Hair follicle dermal papilla cell (primary cell): ENCODE results near the gene SENP3. TPM values are rescaled to one million over a fixed set of nuclear protein-coding genes. Genes with fewer than 3 reads are reported as not detected.

Experiments
- small RNA-seq: library from RNA; depleted of rRNA; stranded (forward); fragments of <200 nt; gene quantifications from one replicate; pipeline ENCODE3, GENCODE V24; 2012
- total RNA-seq: library from RNA; depleted of rRNA; stranded (reverse); fragments of >200 nt; gene quantifications from 2 replicates; pipeline ENCODE4 v1.2.3, GENCODE V29; 2012

Gene SENP3
- 66.4 and 68.7 TPM in 2 replicates for total RNA-seq

DNA sequence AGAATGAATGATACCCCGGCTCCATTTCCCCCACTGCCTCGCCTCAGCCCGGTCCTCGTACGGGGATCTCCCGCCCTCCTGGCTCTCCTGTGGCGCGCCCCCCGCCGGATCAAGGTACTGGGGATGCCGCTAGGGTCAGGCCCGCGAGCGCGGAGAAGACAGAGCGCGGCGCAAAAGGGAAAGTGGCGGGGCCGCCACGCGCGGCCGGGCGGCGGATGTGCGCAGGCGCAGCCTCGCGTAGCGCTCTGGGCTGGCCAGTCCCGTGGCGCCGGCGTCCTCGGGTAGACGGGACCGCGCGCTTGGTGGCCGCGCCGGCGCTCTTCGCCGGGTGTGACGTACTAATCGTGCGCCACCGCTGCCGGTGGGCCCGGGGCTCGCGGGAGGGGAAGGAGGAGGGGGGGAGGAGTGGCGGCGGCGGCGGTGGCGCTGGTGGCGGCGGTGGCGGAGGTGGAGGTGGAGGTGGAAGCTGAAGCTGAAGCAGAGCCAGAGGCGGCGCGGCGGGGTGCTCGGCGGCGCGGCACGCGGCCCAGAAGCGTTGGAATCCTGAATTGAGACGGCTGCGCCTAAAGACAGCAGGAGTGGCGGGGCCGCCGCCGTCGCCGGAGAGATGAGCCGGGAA is at the start of gene SENP3:
Gene SENP3, plus strand, starts transcription at position 331 of the 619 bp plus-strand sequence. CDS start 1,158 bp downstream, outside the sequence.

DNA sequence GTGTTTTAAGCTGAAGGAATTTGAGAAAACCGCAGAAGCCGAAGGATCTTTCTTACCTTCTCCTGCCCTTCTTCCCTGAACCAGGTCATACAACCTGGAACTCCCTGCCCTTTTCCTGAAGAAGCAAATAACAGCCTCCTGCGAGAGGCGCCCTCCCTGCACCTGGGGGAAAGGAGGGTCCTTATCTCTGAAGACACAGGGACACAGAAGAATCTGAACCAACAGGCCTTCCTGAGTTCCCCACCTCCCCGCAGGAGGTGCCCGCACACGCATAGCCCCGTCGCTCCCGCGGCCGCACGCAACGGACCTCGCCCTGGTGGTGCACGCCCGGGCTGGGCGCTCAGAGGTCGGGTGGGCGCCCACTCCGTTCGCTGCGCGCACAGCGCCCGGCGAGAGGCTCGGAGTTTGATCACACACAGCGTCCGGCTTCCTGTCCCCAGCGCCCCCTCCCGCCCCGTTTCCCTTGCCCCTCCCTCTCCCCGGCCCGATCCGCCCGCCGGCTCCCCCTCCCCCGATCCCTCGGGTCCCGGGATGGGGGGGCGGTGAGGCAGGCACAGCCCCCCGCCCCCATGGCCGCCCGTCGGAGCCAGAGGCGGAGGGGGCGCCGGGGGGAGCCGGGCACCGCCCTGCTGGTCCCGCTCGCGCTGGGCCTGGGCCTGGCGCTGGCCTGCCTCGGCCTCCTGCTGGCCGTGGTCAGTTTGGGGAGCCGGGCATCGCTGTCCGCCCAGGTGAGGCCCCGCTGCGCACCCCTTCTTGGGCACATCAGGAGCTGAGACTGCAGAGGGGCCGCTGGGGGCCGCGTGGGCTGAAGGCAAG is 12.9 kb upstream of the SENP3 start, which contains the start of gene TNFSF12:
Gene TNFSF12, plus strand, starts transcription at position 474 of the 816 bp plus-strand sequence. Its CDS starts 96 bp downstream, at position 570.

DNA sequence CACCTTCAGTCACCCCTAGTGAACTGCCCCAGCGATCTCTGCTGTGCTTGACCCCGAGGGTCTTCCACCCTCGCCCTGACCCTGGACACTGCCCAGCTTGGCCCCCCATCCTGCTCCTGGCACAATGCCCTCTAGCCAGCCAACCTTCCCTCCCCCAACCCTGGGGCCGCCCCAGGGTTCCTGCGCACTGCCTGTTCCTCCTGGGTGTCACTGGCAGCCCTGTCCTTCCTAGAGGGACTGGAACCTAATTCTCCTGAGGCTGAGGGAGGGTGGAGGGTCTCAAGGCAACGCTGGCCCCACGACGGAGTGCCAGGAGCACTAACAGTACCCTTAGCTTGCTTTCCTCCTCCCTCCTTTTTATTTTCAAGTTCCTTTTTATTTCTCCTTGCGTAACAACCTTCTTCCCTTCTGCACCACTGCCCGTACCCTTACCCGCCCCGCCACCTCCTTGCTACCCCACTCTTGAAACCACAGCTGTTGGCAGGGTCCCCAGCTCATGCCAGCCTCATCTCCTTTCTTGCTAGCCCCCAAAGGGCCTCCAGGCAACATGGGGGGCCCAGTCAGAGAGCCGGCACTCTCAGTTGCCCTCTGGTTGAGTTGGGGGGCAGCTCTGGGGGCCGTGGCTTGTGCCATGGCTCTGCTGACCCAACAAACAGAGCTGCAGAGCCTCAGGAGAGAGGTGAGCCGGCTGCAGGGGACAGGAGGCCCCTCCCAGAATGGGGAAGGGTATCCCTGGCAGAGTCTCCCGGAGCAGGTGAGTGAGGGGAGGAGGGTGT is 3.0 kb upstream of the SENP3 start, which contains the start of gene TNFSF13:
Gene TNFSF13, plus strand, starts transcription at position 207 of the 776 bp plus-strand sequence. Its CDS starts 290 bp downstream, at position 497.

DNA sequence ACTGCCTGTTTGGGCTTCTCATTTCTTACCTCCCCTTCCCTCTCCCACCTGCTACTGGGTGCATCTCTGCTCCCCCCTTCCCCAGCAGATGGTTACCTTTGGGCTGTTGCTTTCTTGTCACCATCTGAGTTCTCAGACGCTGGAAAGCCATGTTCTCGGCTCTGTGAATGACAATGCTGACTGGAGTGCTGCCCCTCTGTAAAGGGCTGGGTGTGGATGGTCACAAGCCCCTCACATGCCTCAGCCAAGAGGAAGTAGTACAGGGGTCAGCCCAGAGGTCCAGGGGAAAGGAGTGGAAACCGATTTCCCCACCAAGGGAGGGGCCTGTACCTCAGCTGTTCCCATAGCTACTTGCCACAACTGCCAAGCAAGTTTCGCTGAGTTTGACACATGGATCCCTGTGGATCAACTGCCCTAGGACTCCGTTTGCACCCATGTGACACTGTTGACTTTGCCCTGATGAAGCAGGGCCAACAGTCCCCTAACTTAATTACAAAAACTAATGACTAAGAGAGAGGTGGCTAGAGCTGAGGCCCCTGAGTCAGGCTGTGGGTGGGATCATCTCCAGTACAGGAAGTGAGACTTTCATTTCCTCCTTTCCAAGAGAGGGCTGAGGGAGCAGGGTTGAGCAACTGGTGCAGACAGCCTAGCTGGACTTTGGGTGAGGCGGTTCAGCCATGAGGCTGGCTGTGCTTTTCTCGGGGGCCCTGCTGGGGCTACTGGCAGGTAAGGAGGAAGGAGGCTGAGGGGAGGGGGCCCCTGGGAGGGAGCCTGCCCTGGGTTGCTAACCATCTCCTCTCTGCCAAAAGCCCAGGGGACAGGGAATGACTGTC is 17.5 kb downstream of the SENP3 start, which contains the start of gene CD68:
Gene CD68, plus strand, starts transcription at position 638 of the 833 bp plus-strand sequence. Its CDS starts 40 bp downstream, at position 678.

DNA sequence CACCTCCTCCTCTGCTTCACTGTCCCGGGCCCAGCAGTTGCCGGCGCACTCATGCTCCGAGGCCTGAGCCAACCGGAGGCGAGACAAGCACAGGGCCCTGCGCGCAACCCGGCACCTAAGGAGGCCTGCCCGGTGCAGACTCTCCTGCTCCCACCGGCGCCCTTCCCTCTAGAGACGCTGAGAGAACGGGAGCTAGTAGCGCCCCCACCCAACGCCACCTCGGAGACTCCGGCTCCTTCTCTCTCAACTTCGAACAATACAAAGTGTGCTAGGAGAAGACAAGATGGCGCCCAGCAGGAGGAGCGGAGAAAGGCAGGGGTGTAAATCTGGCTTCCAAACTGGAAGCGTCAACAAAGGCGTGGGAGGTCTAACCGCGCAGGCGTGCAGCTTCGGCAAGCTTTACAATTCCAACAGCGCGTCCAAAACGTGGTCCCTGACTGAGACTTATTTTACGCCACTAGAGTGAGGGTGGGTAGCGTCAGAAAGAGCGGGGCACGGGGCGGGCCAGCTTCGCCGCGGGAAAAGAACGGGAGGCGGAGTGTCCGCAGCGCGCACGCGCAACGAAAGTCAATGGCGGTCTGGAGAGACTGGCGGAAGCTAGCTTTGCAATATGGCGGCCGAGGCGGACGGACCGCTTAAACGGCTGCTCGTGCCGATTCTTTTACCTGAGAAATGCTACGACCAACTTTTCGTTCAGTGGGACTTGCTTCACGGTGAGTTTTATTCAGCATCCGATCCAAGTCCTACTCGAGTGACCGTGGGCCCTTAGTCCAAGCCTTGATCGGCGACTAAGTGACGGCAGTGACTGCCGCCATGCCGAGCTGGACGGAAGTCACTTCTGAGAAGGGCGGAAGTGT is 21.8 kb downstream of the SENP3 start, which contains the start of gene MPDU1:
Gene MPDU1, plus strand, starts transcription at position 600 of the 857 bp plus-strand sequence. Its CDS starts 11 bp downstream, at position 611.

DNA sequence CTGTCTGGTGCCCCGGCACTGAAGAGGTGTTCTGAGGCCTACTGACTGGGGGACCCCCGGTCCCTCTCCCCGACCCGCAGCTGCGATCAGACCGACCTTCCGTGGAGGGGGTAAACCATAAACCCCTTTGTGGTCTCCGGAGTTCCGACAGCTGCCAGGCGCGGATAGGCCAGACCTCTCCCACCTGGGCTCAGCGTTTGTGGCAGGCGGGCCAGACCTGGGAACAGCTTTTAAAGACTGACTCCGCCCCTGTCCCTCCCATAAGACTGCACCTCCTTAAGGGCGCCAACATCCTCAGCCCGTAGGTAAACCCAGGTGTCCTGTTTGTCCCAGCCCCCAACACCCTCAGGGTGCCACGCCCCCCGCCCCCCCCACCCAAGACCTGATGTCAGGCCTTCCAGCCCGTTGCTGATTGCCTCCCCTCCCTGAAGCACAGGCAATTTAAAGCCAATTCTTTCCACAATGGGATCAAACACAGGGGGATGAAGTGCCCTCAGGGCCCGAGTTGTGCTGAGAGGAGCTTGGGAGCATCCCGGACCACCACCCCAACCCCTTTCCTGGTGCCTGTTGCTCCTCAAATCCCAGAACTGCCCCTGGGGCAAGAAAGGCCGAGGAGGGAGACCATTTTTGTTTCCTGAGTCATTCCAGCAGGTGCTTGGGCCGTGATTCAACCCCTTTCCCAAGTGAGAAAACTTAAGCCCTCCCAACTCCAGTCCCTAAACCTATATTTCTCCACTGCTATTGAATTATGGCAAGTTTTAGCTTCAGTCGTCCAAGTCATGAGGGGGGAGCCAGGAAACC is 28.4 kb downstream of the SENP3 start, which contains the start of gene SOX15:
Gene SOX15, minus strand, starts transcription at position 204 of the 801 bp plus-strand sequence. CDS start 418 bp downstream, outside the sequence.

DNA sequence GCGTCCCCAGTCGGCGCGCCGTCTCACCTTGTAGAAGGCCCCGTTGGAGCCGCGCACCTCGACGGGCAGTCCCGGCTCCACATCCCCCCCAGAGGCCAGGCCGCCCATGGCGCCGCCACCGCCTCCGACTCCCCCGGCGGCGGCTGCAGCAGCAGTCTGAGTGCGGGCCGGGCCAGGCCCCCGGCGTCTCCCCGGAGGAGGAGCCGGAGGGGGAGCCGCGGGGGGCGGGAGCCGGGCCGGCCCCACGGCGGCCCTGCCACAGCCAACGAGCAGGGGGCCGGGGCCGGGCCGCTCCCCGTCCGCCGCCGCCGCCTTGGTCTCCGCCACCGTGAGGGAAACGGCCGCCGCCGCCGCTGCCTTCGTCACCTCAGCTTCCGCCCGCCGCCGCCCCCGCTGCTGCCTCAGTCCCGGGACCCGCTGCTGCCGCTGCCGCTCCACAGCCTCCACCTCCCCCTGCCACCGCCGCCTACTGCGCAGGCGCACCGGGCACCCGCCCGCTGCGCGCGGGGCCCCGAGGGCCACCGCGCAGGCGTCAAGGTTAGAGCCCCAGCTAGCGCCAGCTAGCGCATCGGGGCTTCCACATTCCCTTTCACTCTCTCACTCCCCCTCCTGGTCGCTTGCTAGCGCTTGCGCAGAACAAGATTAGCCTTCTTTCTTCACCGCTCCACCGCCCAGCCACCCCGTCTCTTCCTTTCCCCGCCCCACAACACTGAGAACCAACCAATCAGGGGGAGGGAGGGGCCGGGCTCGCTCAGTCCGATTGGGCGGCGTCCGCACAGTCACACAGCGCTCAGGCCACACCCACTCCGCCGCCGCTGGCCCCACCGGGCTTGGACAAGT is 52.9 kb downstream of the SENP3 start, which contains the start of gene FXR2:
Gene FXR2, minus strand, starts transcription at position 473 of the 840 bp plus-strand sequence. Its CDS starts 365 bp downstream, at position 108.

Small RNA genes lying within 50 kb of the gene (small RNA-seq; reads per million reads assigned to genes)
- gene CD68 (not detected), gene RF00019 (not detected), gene SNORA48 (not detected), gene SNORD10 (not detected)

Other genes with a start within 250 kb of the SENP3 start
- gene GPS2, start 246.6 kb upstream of the SENP3 start, total RNA-seq, result 52.0 and 53.2 TPM in 2 replicates
- gene NEURL4, start 232.6 kb upstream of the SENP3 start, total RNA-seq, result 16.2 TPM in 2 replicates
- 0.97 TPM in 1 of 2 replicates, not detected in the other for gene ACAP1, start 225.4 kb upstream of the SENP3 start, total RNA-seq
- 12.2 and 15.8 TPM in 2 replicates for gene KCTD11, start 209.8 kb upstream of the SENP3 start, total RNA-seq
- gene TMEM95, start 206.8 kb upstream of the SENP3 start, total RNA-seq, result not detected in 2 replicates
- 1.7 and 2.4 TPM in 2 replicates for gene TNK1, start 180.8 kb upstream of the SENP3 start, total RNA-seq
- gene PLSCR3, start 167.4 kb upstream of the SENP3 start, total RNA-seq, result 26.6 and 29.9 TPM in 2 replicates
- gene TMEM256, start 157.8 kb upstream of the SENP3 start, total RNA-seq, result 39.9 and 61.1 TPM in 2 replicates
- gene NLGN2, start 154.1 kb upstream of the SENP3 start, total RNA-seq, result 16.9 TPM in 2 replicates
- not detected in 2 replicates for gene SPEM1, start 141.6 kb upstream of the SENP3 start, total RNA-seq
- gene SPEM2, start 136.3 kb upstream of the SENP3 start, total RNA-seq, result not detected in 2 replicates
- not detected in 2 replicates for gene SPEM3, start 133.1 kb upstream of the SENP3 start, total RNA-seq
- 2.3 and 4.5 TPM in 2 replicates for gene TMEM102, start 126.5 kb upstream of the SENP3 start, total RNA-seq
- 0.97 and 1.8 TPM in 2 replicates for gene FGF11, start 122.4 kb upstream of the SENP3 start, total RNA-seq
- 6.2 and 7.5 TPM in 2 replicates for gene CHRNB1, start 116.9 kb upstream of the SENP3 start, total RNA-seq
- 54.8 TPM in 2 replicates for gene ZBTB4, start 82.3 kb upstream of the SENP3 start, total RNA-seq
- gene SLC35G6, start 80.5 kb upstream of the SENP3 start, total RNA-seq, result not detected in 2 replicates
- gene POLR2A, start 77.6 kb upstream of the SENP3 start, total RNA-seq, result 98.0 and 120 TPM in 2 replicates
- 12.2 and 20.2 TPM in 2 replicates for gene TNFSF12, start 12.9 kb upstream of the SENP3 start, total RNA-seq
- gene TNFSF13, start 3.2 kb upstream of the SENP3 start, total RNA-seq, result 1.2 and 1.5 TPM in 2 replicates
- 25.3 and 43.4 TPM in 2 replicates for gene CD68, start 17.7 kb downstream of the SENP3 start, total RNA-seq
- gene MPDU1, start 21.9 kb downstream of the SENP3 start, total RNA-seq, result 63.1 and 88.3 TPM in 2 replicates
- 0.12 and 0.49 TPM in 2 replicates for gene SOX15, start 28.2 kb downstream of the SENP3 start, total RNA-seq
- 49.2 and 51.1 TPM in 2 replicates for gene FXR2, start 53.0 kb downstream of the SENP3 start, total RNA-seq
- gene SAT2, start 65.9 kb downstream of the SENP3 start, total RNA-seq, result 29.0 and 39.6 TPM in 2 replicates
- 0.36 TPM in 1 of 2 replicates, not detected in the other for gene SHBG, start 68.2 kb downstream of the SENP3 start, total RNA-seq
- not detected in 2 replicates for gene ATP1B2, start 89.0 kb downstream of the SENP3 start, total RNA-seq
- 62.7 and 67.7 TPM in 2 replicates for gene TP53, start 125.6 kb downstream of the SENP3 start, total RNA-seq
- gene WRAP53, start 126.6 kb downstream of the SENP3 start, total RNA-seq, result 2.8 and 3.8 TPM in 2 replicates
- gene EFNB3, start 143.3 kb downstream of the SENP3 start, total RNA-seq, result 3.2 and 5.2 TPM in 2 replicates
- 0.12 and 0.16 TPM in 2 replicates for gene DNAH2, start 155.8 kb downstream of the SENP3 start, total RNA-seq